HG03103 (cell line): ENCODE data around the gene CANT1.
"Not testable (repeated sequence)": the region's sequence is repeated elsewhere in the genome, so short reads cannot be mapped to it uniquely, and the experiment has no call there.

Source experiments
- ATAC-seq: cut with Tn5 transposase; IDR thresholded peaks from one replicate; pipeline ENCODE4 v1.9.1; 2021; ENCODE audit warnings: low read depth; ENCODE audit not compliant: unreplicated experiment

Gene CANT1

GRCh38 chr17:79043931-79044320 lies 34.4 kb upstream of the CANT1 start:
- no peak for ATAC-seq

- ATAC-seq, result no peak
Measured at GRCh38 chr17:79043191-79043930, 33.8 kb upstream of the CANT1 start.

GRCh38 chr17:79042421-79043190 lies 33.0 kb upstream of the CANT1 start:
- ATAC-seq, result no peak

- ATAC-seq, result no peak
Measured at GRCh38 chr17:79041723-79042420, 32.3 kb upstream of the CANT1 start.

- ATAC-seq, result no peak
Measured at GRCh38 chr17:79041041-79041570, 31.5 kb upstream of the CANT1 start.

- ATAC-seq, result no peak
Measured at GRCh38 chr17:79039886-79040285, 30.3 kb upstream of the CANT1 start.

- ATAC-seq, result no peak
Measured at GRCh38 chr17:79039171-79039570, 29.6 kb upstream of the CANT1 start.

- ATAC-seq, result no peak
Measured at GRCh38 chr17:79038545-79039135, 29.1 kb upstream of the CANT1 start.

- no peak for ATAC-seq
Measured at GRCh38 chr17:79036596-79036995, 27.0 kb upstream of the CANT1 start.

- no peak for ATAC-seq
Measured at GRCh38 chr17:79036181-79036580, 26.6 kb upstream of the CANT1 start.

GRCh38 chr17:79035686-79036085 lies 26.1 kb upstream of the CANT1 start:
- no peak for ATAC-seq

GRCh38 chr17:79034931-79035485 lies 25.4 kb upstream of the CANT1 start:
- ATAC-seq, result no peak

- ATAC-seq, result no peak
Measured at GRCh38 chr17:79033741-79034501, 24.4 kb upstream of the CANT1 start.

GRCh38 chr17:79033046-79033616 lies 23.6 kb upstream of the CANT1 start:
- no peak for ATAC-seq

- ATAC-seq, result no peak
Measured at GRCh38 chr17:79031996-79032875, 22.7 kb upstream of the CANT1 start.

- ATAC-seq, result not testable (repeated sequence)
Measured at GRCh38 chr17:79030636-79031035, 21.1 kb upstream of the CANT1 start.

GRCh38 chr17:79029327-79030009 lies 19.9 kb upstream of the CANT1 start:
- no peak for ATAC-seq
